Activated B cell treated with CpG ODN at 0.5 μM for 24 hours (primary cell): ENCODE measurements around the gene CDC16. TPM values are rescaled to one million over a fixed set of nuclear protein-coding genes. Genes with fewer than 3 reads are reported as not detected.

Source experiments
- ATAC-seq: fragments of 200-7000 bp; cut with Tn5 transposase; one replicate; pipeline ENCODE4 v1.10.0; 2021; ENCODE audit warnings: low read depth, mild to moderate bottlenecking, moderate library complexity
- CTCF ChIA-PET: fragments of 350-600 bp; sonication (Branson Sonifier 250); formaldehyde crosslinking; loops from one replicate; lab custom pipeline; 2021; ENCODE audit warnings: antibody characterized with exemption; lab: Charles Lee
- POLR2A ChIA-PET: fragments of 350-600 bp; sonication (Branson Sonifier 250); formaldehyde crosslinking; loops from one replicate; lab custom pipeline; 2021; ENCODE audit warnings: antibody characterized with exemption; lab: Charles Lee
- DNase-seq: peaks from one replicate; pipeline ENCODE4 v3.0.0; 2022
- H3K27ac Mint-ChIP-seq: one replicate; pipeline ENCODE4 v1.8.0; 2020; ENCODE audit warnings: mixed read lengths
- H3K27me3 Mint-ChIP-seq: one replicate; pipeline ENCODE4 v1.8.0; 2021; ENCODE audit warnings: mixed read lengths
- H3K36me3 Mint-ChIP-seq: one replicate; pipeline ENCODE4 v1.8.0; 2021; ENCODE audit warnings: low read depth, mixed read lengths
- H3K4me1 Mint-ChIP-seq: one replicate; pipeline ENCODE4 v1.8.0; 2021; ENCODE audit warnings: mixed read lengths
- H3K4me3 Mint-ChIP-seq: one replicate; pipeline ENCODE4 v1.8.0; 2020; ENCODE audit warnings: mild to moderate bottlenecking, mixed read lengths
- H3K9me3 Mint-ChIP-seq: one replicate; pipeline ENCODE4 v1.8.0; 2020; ENCODE audit warnings: mixed read lengths
- intact Hi-C: fragments of 100-400 bp; cut with micrococcal nuclease; formaldehyde crosslinking; loops from one replicate; pipeline ENCODE4 v1.15.1; 2024
- total RNA-seq: library from RNA; stranded (reverse); gene quantifications from 2 replicates; pipeline ENCODE4 v1.2.3, GENCODE V29; 2022
- TF ChIP-seq, protein P1 (sequence below): fragments of 200-600 bp; IDR thresholded peaks from one replicate; pipeline ENCODE4 v1.8.0; 2022; ENCODE audit warnings: antibody characterized with exemption, mild to moderate bottlenecking

CDC16 gene
- total RNA-seq, 1 donor from 2014 or later = 98.0 TPM

GRCh38 chr13:114303700-114304327 is 69.1 kb downstream of the CDC16 start:
- H3K27ac Mint-ChIP-seq = no peak overlapping the region
- POLR2A ChIA-PET = no interaction called here
- intact Hi-C loops = no loop called here
- H3K9me3 Mint-ChIP-seq = no peaks in the 10 kb centered on the region
- no peak for DNase-seq
- H3K4me3 Mint-ChIP-seq = no peak overlapping the region
- H3K27me3 Mint-ChIP-seq = no peaks in the 10 kb centered on the region
- CTCF ChIA-PET = no interaction called here
- H3K36me3 Mint-ChIP-seq = peaks cover 64% of the 10 kb centered on the region
- no peak for ATAC-seq
- no peaks in the 10 kb centered on the region for H3K4me1 Mint-ChIP-seq
- TF ChIP-seq, protein P1, sequence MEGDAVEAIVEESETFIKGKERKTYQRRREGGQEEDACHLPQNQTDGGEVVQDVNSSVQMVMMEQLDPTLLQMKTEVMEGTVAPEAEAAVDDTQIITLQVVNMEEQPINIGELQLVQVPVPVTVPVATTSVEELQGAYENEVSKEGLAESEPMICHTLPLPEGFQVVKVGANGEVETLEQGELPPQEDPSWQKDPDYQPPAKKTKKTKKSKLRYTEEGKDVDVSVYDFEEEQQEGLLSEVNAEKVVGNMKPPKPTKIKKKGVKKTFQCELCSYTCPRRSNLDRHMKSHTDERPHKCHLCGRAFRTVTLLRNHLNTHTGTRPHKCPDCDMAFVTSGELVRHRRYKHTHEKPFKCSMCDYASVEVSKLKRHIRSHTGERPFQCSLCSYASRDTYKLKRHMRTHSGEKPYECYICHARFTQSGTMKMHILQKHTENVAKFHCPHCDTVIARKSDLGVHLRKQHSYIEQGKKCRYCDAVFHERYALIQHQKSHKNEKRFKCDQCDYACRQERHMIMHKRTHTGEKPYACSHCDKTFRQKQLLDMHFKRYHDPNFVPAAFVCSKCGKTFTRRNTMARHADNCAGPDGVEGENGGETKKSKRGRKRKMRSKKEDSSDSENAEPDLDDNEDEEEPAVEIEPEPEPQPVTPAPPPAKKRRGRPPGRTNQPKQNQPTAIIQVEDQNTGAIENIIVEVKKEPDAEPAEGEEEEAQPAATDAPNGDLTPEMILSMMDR = no peak

DNA sequence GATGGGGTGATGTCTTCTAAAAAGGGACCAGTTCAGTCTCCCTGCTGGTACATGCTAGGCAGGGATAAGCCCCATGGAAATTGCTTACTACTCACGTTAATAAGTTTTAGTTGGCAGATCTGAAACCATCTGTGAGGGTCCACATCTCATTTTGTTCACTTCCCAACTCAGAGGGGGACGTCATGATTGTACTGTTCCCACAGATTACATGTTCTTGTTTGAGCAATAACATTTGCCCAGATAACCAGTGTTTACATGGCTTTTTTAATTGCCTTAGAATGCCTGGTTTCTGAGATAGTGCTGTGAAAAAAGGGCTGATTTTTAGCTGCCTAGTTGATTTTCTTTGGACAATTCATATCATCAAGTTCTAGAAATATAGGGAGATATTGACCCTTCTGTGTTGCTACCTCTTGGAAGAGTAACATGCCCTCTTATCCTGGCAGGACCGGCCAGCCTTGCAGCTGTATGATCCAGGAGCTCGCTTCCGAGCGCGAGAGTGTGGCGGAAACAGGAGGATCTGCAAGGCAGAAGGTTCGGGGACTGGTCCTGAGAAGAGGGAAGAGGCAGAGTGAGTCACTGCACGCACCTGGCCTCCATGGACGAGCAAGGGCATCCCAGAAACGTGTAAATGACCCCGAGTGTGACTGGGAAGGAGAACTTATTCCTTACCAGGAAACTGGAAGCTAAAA is 69.8 kb downstream of the CDC16 start:
- H3K4me1 Mint-ChIP-seq = no peaks in the 10 kb centered on the region
- H3K4me3 Mint-ChIP-seq = no peak overlapping the region

GRCh38 chr13:114309086-114309485 is 74.4 kb downstream of the CDC16 start:
- Mint-ChIP-seq H3K4me3 (no peak overlapping the region), H3K4me1 (peaks cover 21% of the 10 kb centered on the region), H3K9me3 (no peaks in the 10 kb centered on the region), H3K36me3 (peaks cover 27% of the 10 kb centered on the region), H3K27me3 (no peaks in the 10 kb centered on the region), H3K27ac (no peak overlapping the region)
- DNase-seq (no peak), ATAC-seq (no peak)
- TF ChIP-seq, protein P1 = no peak
- intact Hi-C loops = no loop called here
- ChIA-PET CTCF (no interaction called here), POLR2A (no interaction called here)

More for the DNA sequence above, 69.8 kb downstream of the CDC16 start:
- POLR2A ChIA-PET = no interaction called here
- Mint-ChIP-seq H3K36me3 (peaks cover 57% of the 10 kb centered on the region), H3K27ac (no peak overlapping the region), H3K9me3 (no peaks in the 10 kb centered on the region), H3K27me3 (no peaks in the 10 kb centered on the region)
- intact Hi-C loops = no loop called here
- no peak for ATAC-seq
- CTCF ChIA-PET = no interaction called here
- TF ChIP-seq, protein P1 = no peak
- no peak for DNase-seq

- ATAC-seq (no peak), DNase-seq (no peak)
- H3K9me3 Mint-ChIP-seq = no peaks in the 10 kb centered on the region
- intact Hi-C loops = no loop called here
- no peak overlapping the region for H3K27ac Mint-ChIP-seq
- H3K4me1 Mint-ChIP-seq = peaks cover 23% of the 10 kb centered on the region
- ChIA-PET POLR2A (no interaction called here), CTCF (no interaction called here)
- H3K36me3 Mint-ChIP-seq = peaks cover 21% of the 10 kb centered on the region
- H3K27me3 Mint-ChIP-seq = no peaks in the 10 kb centered on the region
- no peak overlapping the region for H3K4me3 Mint-ChIP-seq
- TF ChIP-seq, protein P1 = no peak
Measured at GRCh38 chr13:114309806-114310410, 75.2 kb downstream of the CDC16 start.

GRCh38 chr13:114310956-114311355 is 76.3 kb downstream of the CDC16 start:
- POLR2A ChIA-PET = interaction anchor here (1.8 kb wide), 1 partner anchor 29 kb away, joined by 6 read pairs; the partner anchor contains the start of gene UPF3A
- TF ChIP-seq, protein P1 = no peak
- H3K4me3 Mint-ChIP-seq = no peak overlapping the region
- CTCF ChIA-PET = interaction anchor here (1.7 kb wide), 1 partner anchor 30 kb away, joined by 4 read pairs; the partner anchor contains the start of gene UPF3A
- peaks cover 22% of the 10 kb centered on the region for H3K36me3 Mint-ChIP-seq
- no peaks in the 10 kb centered on the region for H3K9me3 Mint-ChIP-seq
- H3K4me1 Mint-ChIP-seq = peaks cover 30% of the 10 kb centered on the region
- no peak for ATAC-seq
- no peaks in the 10 kb centered on the region for H3K27me3 Mint-ChIP-seq
- H3K27ac Mint-ChIP-seq = no peak overlapping the region
- intact Hi-C loops = no loop called here
- DNase-seq = no peak
